ENCODE measurements around the gene DISP3. TPM values are rescaled to one million over a fixed set of nuclear protein-coding genes. Genes with fewer than 3 reads are reported as not detected.
"Not testable (repeated sequence)": the region's sequence is repeated elsewhere in the genome, so short reads cannot be mapped to it uniquely, and the experiment has no call there.

The DISP3 gene
- total and polyA plus RNA-seq, 8 donors, result 0.13 to 6.7 (median 0.74) TPM

DNA sequence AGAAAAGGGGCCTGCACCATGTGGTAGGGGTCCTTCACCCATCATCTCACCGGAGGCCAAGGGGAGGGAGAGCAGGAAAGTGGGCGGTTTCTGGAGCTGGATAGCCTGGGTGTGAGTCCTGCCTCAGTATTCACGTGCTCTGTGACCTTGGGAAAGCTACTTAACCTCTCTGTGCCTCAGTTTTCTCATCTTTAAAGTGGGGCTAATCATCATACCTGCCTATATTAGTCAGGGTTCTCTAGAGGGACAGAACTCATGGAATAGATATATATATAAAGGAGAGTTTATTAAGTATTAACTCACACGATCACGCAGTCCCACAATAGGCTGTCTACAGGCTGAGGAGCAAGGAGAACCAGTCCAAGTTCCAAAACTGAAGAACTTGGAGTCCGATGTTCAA is 96.6 kb downstream of the DISP3 start:
- H3K36me3 ChIP-seq, result no peaks in the 10 kb centered on the region
- DNase-seq (no peak), FAIRE-seq (no peak), ATAC-seq (no peak)
- H3K4me1 ChIP-seq, result no peaks in the 10 kb centered on the region
- intact Hi-C loops (cut with DNase I), result no loop called here
- WGBS, 2 donors, result 70 to 82% methylated on average over 6 of the region's 6 CpGs
- no peak overlapping the region for H3K4me3 ChIP-seq
- no peaks in the 10 kb centered on the region for H3K9me3 ChIP-seq
- TF ChIP-seq CTCF (IDR thresholded peaks at IDR 0.05), result no peak
- no peak overlapping the region for H3K27ac ChIP-seq
- H3K27me3 ChIP-seq, result peaks cover 0 to 2% (median 0%) of the 10 kb centered on the region in 4 donors

DNA sequence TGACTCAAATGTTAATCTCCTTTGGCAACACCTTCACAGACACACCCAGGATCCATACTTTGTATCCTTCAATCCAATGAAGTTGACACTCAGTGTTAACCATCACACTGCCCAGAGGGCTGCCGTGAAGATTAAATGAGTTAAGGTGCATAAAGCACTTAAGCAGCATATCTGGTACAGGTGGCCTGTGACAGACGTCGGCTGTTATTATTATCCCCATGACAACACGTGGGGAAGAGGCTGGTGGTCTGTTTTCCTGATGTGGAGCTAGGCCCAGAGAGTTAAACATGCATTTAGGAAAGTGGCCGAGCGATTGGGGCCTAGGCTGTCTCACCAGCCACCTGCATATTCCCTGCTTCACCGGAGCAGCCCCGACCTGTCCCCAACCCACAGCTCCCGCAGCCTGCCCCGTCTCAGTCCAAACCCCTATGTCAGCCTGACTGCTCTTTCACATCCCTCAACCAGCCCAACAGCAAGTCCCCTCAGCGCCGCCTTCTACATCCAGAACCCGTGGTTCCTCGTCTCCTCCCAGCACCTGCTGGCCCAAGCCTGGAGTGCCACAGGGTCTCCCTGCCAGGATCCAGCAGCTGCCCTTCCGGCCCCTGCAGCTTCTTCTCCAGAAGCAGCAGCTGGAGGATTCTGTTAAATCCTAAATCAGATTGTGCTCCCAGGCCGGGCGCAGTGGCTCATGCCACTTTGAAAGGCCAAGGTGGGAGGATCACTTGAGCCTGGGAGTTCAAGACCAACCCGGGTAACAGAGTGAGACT is 97.3 kb downstream of the DISP3 start:
- no peak for DNase-seq
- H3K4me3 ChIP-seq, result no peak overlapping the region
- no peaks in the 10 kb centered on the region for H3K9me3 ChIP-seq
- no peak overlapping the region for H3K27ac ChIP-seq
- 63 to 74% methylated on average over 18 of the region's 18 CpGs for WGBS, 2 donors
- no peak for ATAC-seq
- no peak for FAIRE-seq
- no peaks in the 10 kb centered on the region for H3K36me3 ChIP-seq
- no peak for TF ChIP-seq CTCF (IDR thresholded peaks at IDR 0.05)
- intact Hi-C loops (cut with DNase I), result no loop called here
- H3K27me3 ChIP-seq, result peaks cover 0 to 2% (median 0%) of the 10 kb centered on the region in 4 donors
- no peaks in the 10 kb centered on the region for H3K4me1 ChIP-seq

DNA sequence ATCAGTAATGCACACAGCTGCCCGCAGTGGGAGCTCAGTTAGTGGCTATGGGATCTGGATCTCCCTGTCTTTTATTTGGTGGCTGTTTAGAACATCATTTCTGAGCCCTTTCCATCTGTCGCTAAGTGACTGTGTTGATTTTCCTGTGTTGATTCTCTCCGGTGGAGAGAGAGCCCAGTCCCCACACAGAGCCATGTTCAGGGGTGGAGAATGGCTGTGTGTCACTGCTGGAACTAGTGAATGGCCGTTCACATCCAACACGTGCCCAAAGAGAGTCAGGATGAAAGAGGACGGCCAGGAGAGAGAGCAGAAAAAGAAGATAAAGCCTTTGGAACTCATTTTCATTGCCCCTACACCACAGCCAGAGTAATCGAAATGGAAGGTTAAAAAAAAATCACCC is 99.0 kb downstream of the DISP3 start:
- DNase-seq, result no peak
- H3K27me3 ChIP-seq, result no peaks in the 10 kb centered on the region
- intact Hi-C loops (cut with DNase I), result no loop called here
- no peak for ATAC-seq
- no peaks in the 10 kb centered on the region for H3K9me3 ChIP-seq
- TF ChIP-seq CTCF (IDR thresholded peaks at IDR 0.05), result no peak
- no peak overlapping the region for H3K27ac ChIP-seq
- no peak for FAIRE-seq
- no peak overlapping the region for H3K4me3 ChIP-seq
- 24 to 38% methylated on average over 7 of the region's 7 CpGs for WGBS, 2 donors
- no peaks in the 10 kb centered on the region for H3K36me3 ChIP-seq
- no peaks in the 10 kb centered on the region for H3K4me1 ChIP-seq

- Histone ChIP-seq H3K36me3 (no peaks in the 10 kb centered on the region), H3K4me3 (no peak overlapping the region), H3K4me1 (no peaks in the 10 kb centered on the region), H3K27me3 (no peaks in the 10 kb centered on the region), H3K9me3 (no peaks in the 10 kb centered on the region), H3K27ac (no peak overlapping the region)
- DNase-seq (no peak), FAIRE-seq (no peak), ATAC-seq (no peak)
- no peak for TF ChIP-seq CTCF (IDR thresholded peaks at IDR 0.05)
- WGBS, 2 donors, result 28 to 43% methylated on average over 8 of the region's 8 CpGs
- intact Hi-C loops (cut with DNase I), result no loop called here
Observed at GRCh38 chr1:11579506-11579905, 100.6 kb downstream of the DISP3 start.

DNA sequence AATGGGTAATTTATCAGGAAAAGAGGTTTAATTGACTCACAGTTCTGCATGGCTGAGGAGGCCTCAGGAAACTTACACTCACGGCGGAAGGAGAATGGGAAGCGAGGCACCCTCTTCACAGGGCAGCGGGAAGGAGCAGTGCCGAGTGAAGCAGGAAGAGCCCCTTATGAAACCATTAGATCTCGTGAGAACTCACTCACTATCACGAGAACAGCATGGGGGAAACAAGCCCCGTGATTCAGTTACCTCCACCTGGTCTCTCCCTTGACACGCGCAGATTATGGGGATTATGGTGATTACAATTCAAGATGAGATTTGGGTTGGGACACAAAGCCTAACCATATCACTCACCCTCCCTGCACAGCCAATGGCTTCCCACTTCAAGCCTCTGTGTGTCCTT is 101.1 kb downstream of the DISP3 start:
- H3K27me3 ChIP-seq, FAIRE-seq: not testable (repeated sequence)

More for the DNA sequence above, 101.1 kb downstream of the DISP3 start:
- H3K36me3 ChIP-seq; H3K4me3 ChIP-seq; intact Hi-C loops (cut with DNase I); H3K4me1 ChIP-seq; H3K27ac ChIP-seq; DNase-seq; H3K9me3 ChIP-seq; ATAC-seq: not testable (repeated sequence)
- WGBS, 2 donors, result 38 to 46% methylated on average over 10 of the region's 10 CpGs

Measured in pancreas (tissue), 10 donors.